Activated naive CD8-positive, alpha-beta T cell (primary cell): Measurements from ENCODE around the gene FLT4.
A peak's percentile ranks its signal among the peaks of the same experiment; 100 is the strongest.

Experiments used
- H3K27ac Mint-ChIP-seq: one replicate; pipeline ENCODE4 v1.8.0; 2021; ENCODE audit warnings: mixed read lengths
- H3K27me3 Mint-ChIP-seq: one replicate; pipeline ENCODE4 v1.8.0; 2021; ENCODE audit warnings: mixed read lengths
- H3K36me3 Mint-ChIP-seq: one replicate; pipeline ENCODE4 v1.8.0; 2021; ENCODE audit warnings: mixed read lengths
- H3K4me1 Mint-ChIP-seq: one replicate; pipeline ENCODE4 v1.8.0; 2021; ENCODE audit warnings: low read depth, mixed read lengths
- H3K4me3 Mint-ChIP-seq: one replicate; pipeline ENCODE4 v1.8.0; 2021; ENCODE audit warnings: mild to moderate bottlenecking, mixed read lengths
- H3K9me3 Mint-ChIP-seq: one replicate; pipeline ENCODE4 v1.8.0; 2021; ENCODE audit warnings: low read depth, mixed read lengths

FLT4 gene

DNA sequence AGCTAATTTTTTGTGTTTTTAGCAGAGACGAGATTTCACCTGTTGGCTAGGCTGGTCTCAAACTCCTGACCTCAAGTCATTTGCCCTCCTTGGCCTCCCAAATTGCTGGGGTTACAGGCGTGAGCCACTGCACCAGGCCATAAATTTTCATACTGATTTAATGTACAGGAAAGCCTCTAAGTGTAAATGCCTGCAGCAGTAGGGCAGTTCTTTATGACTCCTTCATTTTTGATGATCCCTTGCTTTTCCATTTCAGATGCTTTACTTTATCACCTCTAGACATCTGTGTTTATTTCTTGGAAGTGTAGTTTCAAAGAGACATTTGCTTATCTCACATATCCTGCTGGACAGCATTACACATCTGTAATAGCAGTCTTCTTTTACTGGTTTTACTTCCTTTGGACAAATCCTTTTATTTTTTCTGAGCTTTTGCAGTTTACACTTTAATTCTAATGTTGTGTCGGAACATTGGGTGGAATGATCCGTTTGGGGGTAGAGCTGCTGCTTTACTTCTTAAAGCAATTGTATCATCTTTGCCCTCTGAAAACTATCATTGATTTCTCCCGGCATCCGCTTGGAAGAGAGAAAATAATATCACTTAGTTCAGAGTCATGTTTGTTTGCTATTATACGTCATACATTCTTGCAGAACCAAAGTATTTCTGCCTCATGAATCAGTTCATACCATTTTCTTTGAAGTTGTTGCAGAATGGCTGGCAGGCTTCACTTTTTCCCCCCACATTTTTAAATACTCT lies 94.1 kb downstream of the FLT4 start:
- Mint-ChIP-seq H3K9me3 (no peaks in the 10 kb centered on the region), H3K36me3 (peaks cover 25% of the 10 kb centered on the region), H3K4me3 (no peak overlapping the region), H3K27me3 (no peaks in the 10 kb centered on the region), H3K4me1 (peaks cover 22% of the 10 kb centered on the region), H3K27ac (peak overlapping the region; percentile 10)

DNA sequence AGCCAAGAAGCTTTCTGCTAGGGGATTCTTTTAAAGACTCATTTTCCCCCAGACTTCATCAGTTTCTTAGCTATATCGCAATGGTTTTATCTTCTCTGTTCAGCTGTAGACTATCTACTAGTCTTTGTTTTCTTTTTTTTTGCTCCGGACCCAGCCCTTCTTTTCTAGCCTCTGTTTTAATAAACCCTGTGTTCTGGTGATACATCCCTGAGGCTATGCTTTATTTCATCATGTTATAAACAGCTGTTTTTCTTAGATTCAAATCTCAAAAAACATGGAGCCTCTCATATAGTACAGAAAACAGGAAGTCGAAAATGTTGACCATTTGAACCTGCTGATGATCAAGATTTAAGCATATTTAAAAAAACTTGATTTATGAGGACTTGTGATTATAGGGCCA lies 95.9 kb downstream of the FLT4 start:
- Mint-ChIP-seq H3K4me3 (no peak overlapping the region), H3K36me3 (peaks cover 21% of the 10 kb centered on the region), H3K27ac (peak overlapping the region; percentile 24), H3K4me1 (peaks cover 18% of the 10 kb centered on the region), H3K9me3 (no peaks in the 10 kb centered on the region), H3K27me3 (no peaks in the 10 kb centered on the region)
